Measurements from ENCODE around the gene HERC5. TPM values are rescaled to one million over a fixed set of nuclear protein-coding genes. Genes with fewer than 3 reads are reported as not detected.

Gene HERC5
- total and polyA plus RNA-seq, 7 donors = 1.4 to 7.5 (median 5.0) TPM

DNA sequence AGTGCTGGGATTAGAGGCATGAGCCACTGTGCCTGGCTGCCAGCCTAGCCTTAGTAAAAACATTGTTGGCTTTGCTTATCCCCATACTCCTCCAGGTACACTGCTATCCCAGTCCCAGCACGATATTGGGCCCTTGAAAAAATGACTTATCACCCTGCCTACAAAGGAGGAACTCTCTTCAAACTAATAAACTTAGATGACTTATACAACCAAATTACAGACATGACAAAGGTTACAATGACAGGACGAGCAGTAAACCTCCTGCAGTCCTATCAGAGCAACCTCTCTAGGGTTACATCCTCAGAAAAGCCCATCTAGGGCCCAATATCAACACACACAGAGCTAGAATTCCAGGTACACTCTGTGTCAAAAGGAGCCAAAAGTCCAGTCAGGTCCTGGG lies 5.7 kb upstream of the HERC5 start:
- H3K27ac ChIP-seq = no peak overlapping the region
- 22 to 68% methylated on average over 2 of the region's 2 CpGs for WGBS, 2 donors
- no peak overlapping the region for H3K4me3 ChIP-seq
- intact Hi-C loops (cut with DNase I) = loop anchor here (10.0 kb wide), 1 partner anchor 1384 kb away; the partner anchor contains the start of gene SNCA
- H3K9me3 ChIP-seq = no peaks in the 10 kb centered on the region
- H3K36me3 ChIP-seq = no peaks in the 10 kb centered on the region
- peaks cover 0 to 1% (median under 1%) of the 10 kb centered on the region in 4 donors for H3K4me1 ChIP-seq
- no peak for DNase-seq
- TF ChIP-seq, protein P1, sequence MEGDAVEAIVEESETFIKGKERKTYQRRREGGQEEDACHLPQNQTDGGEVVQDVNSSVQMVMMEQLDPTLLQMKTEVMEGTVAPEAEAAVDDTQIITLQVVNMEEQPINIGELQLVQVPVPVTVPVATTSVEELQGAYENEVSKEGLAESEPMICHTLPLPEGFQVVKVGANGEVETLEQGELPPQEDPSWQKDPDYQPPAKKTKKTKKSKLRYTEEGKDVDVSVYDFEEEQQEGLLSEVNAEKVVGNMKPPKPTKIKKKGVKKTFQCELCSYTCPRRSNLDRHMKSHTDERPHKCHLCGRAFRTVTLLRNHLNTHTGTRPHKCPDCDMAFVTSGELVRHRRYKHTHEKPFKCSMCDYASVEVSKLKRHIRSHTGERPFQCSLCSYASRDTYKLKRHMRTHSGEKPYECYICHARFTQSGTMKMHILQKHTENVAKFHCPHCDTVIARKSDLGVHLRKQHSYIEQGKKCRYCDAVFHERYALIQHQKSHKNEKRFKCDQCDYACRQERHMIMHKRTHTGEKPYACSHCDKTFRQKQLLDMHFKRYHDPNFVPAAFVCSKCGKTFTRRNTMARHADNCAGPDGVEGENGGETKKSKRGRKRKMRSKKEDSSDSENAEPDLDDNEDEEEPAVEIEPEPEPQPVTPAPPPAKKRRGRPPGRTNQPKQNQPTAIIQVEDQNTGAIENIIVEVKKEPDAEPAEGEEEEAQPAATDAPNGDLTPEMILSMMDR (IDR thresholded peaks at IDR 0.05) = no peak
- no peak for TF ChIP-seq EP300 (IDR thresholded peaks at IDR 0.05)
- TF ChIP-seq POLR2AphosphoS5 (IDR thresholded peaks at IDR 0.05) = no peak
- TF ChIP-seq POLR2A (IDR thresholded peaks at IDR 0.05) = no peak
- H3K27me3 ChIP-seq = no peaks in the 10 kb centered on the region

DNA sequence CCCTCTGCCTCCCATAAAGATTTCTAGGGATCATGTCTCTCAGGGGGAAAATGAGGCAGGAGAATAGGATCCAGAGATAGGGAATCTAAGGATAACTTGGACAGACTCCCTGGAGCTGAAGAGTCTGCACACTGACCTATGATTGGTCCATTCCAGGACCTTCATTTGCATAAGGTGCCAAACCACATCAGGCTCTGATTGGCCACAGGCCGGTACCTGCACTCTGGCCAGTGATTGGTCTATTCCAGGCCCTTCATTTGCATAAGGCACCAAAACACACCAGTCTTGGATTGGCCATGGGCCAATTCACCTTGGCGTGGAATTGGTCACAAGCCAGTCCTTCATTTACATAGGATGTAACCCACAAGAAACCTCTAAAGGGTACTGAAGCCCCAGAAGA lies 4.0 kb upstream of the HERC5 start:
- TF ChIP-seq POLR2A (IDR thresholded peaks at IDR 0.05) (no peak), EP300 (IDR thresholded peaks at IDR 0.05) (no peak)
- TF ChIP-seq, protein P1 (IDR thresholded peaks at IDR 0.05) = no peak
- intact Hi-C loops (cut with DNase I) = loop anchor here (10.0 kb wide), 1 partner anchor 1382 kb away; the partner anchor contains the start of gene SNCA
- H3K9me3 ChIP-seq = no peaks in the 10 kb centered on the region
- H3K36me3 ChIP-seq = no peaks in the 10 kb centered on the region
- no peak overlapping the region for H3K27ac ChIP-seq
- no peak for DNase-seq
- no peaks in the 10 kb centered on the region for H3K27me3 ChIP-seq
- 61 to 85% methylated on average over 2 of the region's 2 CpGs for WGBS, 2 donors
- peaks cover 0 to 4% (median 2%) of the 10 kb centered on the region in 4 donors for H3K4me1 ChIP-seq
- no peak overlapping the region for H3K4me3 ChIP-seq

DNA sequence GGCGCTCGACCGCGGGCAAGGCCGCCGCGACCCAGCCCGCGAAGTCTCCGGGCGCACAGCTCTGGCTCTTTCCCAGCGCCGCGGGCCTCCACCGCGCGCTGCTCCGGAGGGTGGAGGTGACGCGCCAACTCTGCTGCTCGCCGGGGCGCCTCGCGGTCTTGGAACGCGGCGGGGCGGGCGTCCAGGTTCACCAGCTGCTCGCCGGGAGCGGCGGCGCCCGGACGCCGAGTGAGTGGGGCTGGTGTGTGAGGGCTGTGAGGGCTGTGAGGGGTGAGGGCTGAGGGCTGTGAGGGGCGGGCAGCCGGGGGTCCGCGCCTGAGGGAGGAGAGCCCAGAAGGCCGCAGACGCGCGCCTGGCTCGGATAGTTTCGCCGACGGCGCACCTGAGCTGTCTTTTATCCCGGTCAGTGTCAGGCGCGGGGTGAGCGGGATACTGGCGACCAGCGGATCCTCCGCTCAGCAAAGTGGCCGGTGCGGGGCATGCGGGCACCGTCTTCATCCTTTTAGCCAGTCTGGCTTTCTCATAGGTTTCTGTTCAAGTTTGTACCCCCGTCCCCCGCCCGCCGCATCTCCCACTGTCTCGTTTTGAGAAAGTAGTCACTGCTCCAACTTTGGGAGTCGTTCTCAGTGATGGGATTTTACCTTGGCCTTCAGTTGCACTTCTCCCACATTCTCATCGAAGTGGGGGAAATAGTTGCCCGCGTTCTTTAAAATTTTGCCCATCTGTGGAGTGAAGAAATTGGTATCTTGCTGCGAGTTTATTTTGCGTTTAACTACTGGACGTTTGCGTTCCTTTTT lies 586 bp downstream of the HERC5 start:
- TF ChIP-seq POLR2A (IDR thresholded peaks at IDR 0.05) = no peak
- TF ChIP-seq POLR2AphosphoS5 (IDR thresholded peaks at IDR 0.05) = no peak
- no peak for TF ChIP-seq EP300 (IDR thresholded peaks at IDR 0.05)
- TF ChIP-seq, protein P1 (IDR thresholded peaks at IDR 0.05) = no peak
- WGBS, 2 donors = 5 to 6% methylated on average over 75 of the region's 75 CpGs
- intact Hi-C loops (cut with DNase I) = loop anchor here (2.0 to 10.0 kb wide), 5 partner anchors 65 to 1377 kb away; partner anchors contain the start of genes HERC6, PPM1K, PYURF and SNCA

DNA sequence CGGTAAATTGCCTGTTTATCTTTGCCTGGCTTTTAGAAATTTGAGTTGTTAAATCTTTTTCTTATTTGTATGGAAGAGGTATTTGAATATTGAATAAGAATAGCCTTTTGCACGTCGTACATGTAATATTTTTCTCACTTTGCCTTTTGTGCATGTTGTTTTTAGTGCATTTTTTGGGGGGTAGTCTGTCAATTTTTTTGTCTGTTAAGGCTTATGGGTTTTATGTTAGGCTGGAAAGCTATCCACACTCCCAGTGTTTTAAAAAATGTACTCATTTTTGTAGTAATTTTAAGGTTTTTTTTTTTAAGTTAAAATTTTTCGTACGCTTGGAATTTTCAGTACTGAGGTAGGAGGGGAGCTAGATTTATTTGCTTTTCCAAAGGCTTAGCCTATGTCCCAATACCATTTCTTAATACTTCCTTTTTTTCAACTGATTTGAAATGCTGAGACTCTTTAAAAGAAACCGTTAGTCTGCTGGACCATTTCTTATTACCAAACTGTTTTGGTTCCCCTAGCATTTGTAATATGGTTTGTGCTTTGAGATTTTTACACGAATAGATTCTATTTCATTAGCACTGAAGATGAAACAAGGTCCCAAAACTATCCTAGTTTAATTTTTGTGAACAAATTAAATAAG lies 1.3 kb downstream of the HERC5 start:
- TF ChIP-seq, protein P1 (IDR thresholded peaks at IDR 0.05) = no peak
- TF ChIP-seq EP300 (IDR thresholded peaks at IDR 0.05) = no peak
- no peak for TF ChIP-seq POLR2A (IDR thresholded peaks at IDR 0.05)
- no peak for TF ChIP-seq POLR2AphosphoS5 (IDR thresholded peaks at IDR 0.05)
- 34 to 50% methylated on average over 7 of the region's 7 CpGs for WGBS, 2 donors
- Histone ChIP-seq H3K9me3 (no peaks in the 10 kb centered on the region), H3K27me3 (no peaks in the 10 kb centered on the region), H3K4me3 (peak overlapping the region; percentile 49 to 80 (median 62)), H3K27ac (peak overlapping the region; percentile 75 to 85 (median 82)), H3K4me1 (peaks cover 0 to 9% (median 2%) of the 10 kb centered on the region in 4 donors), H3K36me3 (peaks cover 0 to 15% (median 0%) of the 10 kb centered on the region in 4 donors)
- intact Hi-C loops (cut with DNase I) = loop anchor here (5.0 to 10.0 kb wide), 2 partner anchors 64 to 1377 kb away; partner anchors contain the start of genes PYURF and SNCA
- no peak for DNase-seq

More for the DNA sequence above, 586 bp downstream of the HERC5 start:
- no peaks in the 10 kb centered on the region for H3K9me3 ChIP-seq
- no peaks in the 10 kb centered on the region for H3K27me3 ChIP-seq
- H3K4me1 ChIP-seq = peaks cover 0 to 9% (median 2%) of the 10 kb centered on the region in 4 donors
- H3K4me3 ChIP-seq = peak overlapping the region; percentile 49 to 80 (median 62)
- H3K36me3 ChIP-seq = peaks cover 0 to 8% (median 0%) of the 10 kb centered on the region in 4 donors
- peak overlapping the region; percentile 75 to 85 (median 82) for H3K27ac ChIP-seq
- peak; percentile 77 for DNase-seq

Measured in sigmoid colon (tissue), 7 donors.